Measurements from ENCODE around the gene RSRP1.

Gene RSRP1

GRCh38 chr1:25222606-25223005 is 24.6 kb downstream of the RSRP1 start:
- H3K36me3 ChIP-seq (ENCODE audit: low read length), result peaks cover 33% of the 10 kb centered on the region
- H3K9me3 ChIP-seq (ENCODE audit: insufficient read depth, low read length), result no peaks in the 10 kb centered on the region
- H2AFZ ChIP-seq (ENCODE audit: low read depth, low read length, severe bottlenecking), result no peak overlapping the region
- no peak overlapping the region for H3K27ac ChIP-seq (ENCODE audit: low read depth, low read length)
- TF ChIP-seq CTCF (IDR thresholded peaks at IDR 0.05; ENCODE audit: insufficient read depth, low read length, poor library complexity, severe bottlenecking), result no peak
- TF ChIP-seq EZH2phosphoT487 (conservative IDR thresholded peaks at IDR 0.05; ENCODE audit: low read length), result no peak
- no peaks in the 10 kb centered on the region for H3K9me2 ChIP-seq (replicated peaks; ENCODE audit: insufficient read depth, low read length)
- no peak overlapping the region for H3K9ac ChIP-seq (ENCODE audit: low read length)
- no peak overlapping the region for H3K4me2 ChIP-seq (ENCODE audit: low read depth, low read length, poor library complexity, severe bottlenecking)
- no peak overlapping the region for H3K4me3 ChIP-seq (ENCODE audit: insufficient read depth, low read length, poor library complexity, severe bottlenecking)
- no peaks in the 10 kb centered on the region for H3K79me2 ChIP-seq (ENCODE audit: insufficient read depth, low read length)
- H3K27me3 ChIP-seq (ENCODE audit: low read length), result no peaks in the 10 kb centered on the region
- H3F3A ChIP-seq (ENCODE audit: insufficient read depth), result no peaks in the 10 kb centered on the region
- no peaks in the 10 kb centered on the region for H4K20me1 ChIP-seq (ENCODE audit: low read depth, low read length)

- H3F3A ChIP-seq (ENCODE audit: insufficient read depth), result no peaks in the 10 kb centered on the region
- no peak overlapping the region for H3K27ac ChIP-seq (ENCODE audit: low read depth, low read length)
- peaks cover 28% of the 10 kb centered on the region for H3K36me3 ChIP-seq (ENCODE audit: low read length)
- no peak overlapping the region for H3K4me3 ChIP-seq (ENCODE audit: insufficient read depth, low read length, poor library complexity, severe bottlenecking)
- H3K9me3 ChIP-seq (ENCODE audit: insufficient read depth, low read length), result no peaks in the 10 kb centered on the region
- TF ChIP-seq EZH2phosphoT487 (conservative IDR thresholded peaks at IDR 0.05; ENCODE audit: low read length), result no peak
- no peak for TF ChIP-seq CTCF (IDR thresholded peaks at IDR 0.05; ENCODE audit: insufficient read depth, low read length, poor library complexity, severe bottlenecking)
- H3K9ac ChIP-seq (ENCODE audit: low read length), result no peak overlapping the region
- no peak overlapping the region for H2AFZ ChIP-seq (ENCODE audit: low read depth, low read length, severe bottlenecking)
- no peak overlapping the region for H3K4me2 ChIP-seq (ENCODE audit: low read depth, low read length, poor library complexity, severe bottlenecking)
- no peaks in the 10 kb centered on the region for H3K27me3 ChIP-seq (ENCODE audit: low read length)
- no peaks in the 10 kb centered on the region for H3K79me2 ChIP-seq (ENCODE audit: insufficient read depth, low read length)
- H4K20me1 ChIP-seq (ENCODE audit: low read depth, low read length), result no peaks in the 10 kb centered on the region
- H3K9me2 ChIP-seq (replicated peaks; ENCODE audit: insufficient read depth, low read length), result no peaks in the 10 kb centered on the region
Measured at GRCh38 chr1:25220666-25221065, 26.6 kb downstream of the RSRP1 start.

DNA sequence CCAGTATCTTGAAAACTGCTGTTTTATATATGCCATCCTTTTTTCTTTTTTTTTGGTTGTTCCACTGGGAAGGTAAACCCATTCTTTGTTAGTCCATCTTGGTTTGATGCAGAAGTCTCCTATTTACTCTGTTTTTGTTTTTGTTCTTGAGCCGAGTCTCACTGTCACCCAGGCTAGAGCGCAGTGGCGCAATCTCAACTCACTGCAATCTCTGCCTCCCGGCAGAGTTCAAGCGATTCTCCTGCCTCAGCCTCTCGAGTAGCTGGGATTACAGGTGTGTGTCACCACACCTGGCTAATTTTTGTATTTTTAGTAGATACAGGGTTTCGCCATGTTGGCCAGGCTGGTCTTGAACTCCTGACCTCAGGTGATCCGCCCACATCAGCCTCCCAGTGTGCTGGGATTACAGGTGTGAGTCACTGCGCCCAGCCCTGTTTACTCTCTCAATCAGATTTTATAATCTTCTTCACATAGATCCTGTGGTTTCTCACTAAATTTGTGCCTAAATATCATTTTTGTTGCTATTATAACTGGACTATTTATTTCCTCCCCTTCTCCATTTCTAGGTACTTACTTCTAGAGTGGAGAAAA is 27.5 kb downstream of the RSRP1 start:
- Histone ChIP-seq H3K9me2 (replicated peaks; ENCODE audit: insufficient read depth, low read length) (no peaks in the 10 kb centered on the region), H3K9me3 (ENCODE audit: insufficient read depth, low read length) (no peaks in the 10 kb centered on the region), H3K79me2 (ENCODE audit: insufficient read depth, low read length) (no peaks in the 10 kb centered on the region), H3F3A (ENCODE audit: insufficient read depth) (no peaks in the 10 kb centered on the region), H3K4me3 (ENCODE audit: insufficient read depth, low read length, poor library complexity, severe bottlenecking) (no peak overlapping the region), H4K20me1 (ENCODE audit: low read depth, low read length) (no peaks in the 10 kb centered on the region), H3K9ac (ENCODE audit: low read length) (no peak overlapping the region), H2AFZ (ENCODE audit: low read depth, low read length, severe bottlenecking) (no peak overlapping the region), H3K27ac (ENCODE audit: low read depth, low read length) (no peak overlapping the region), H3K36me3 (ENCODE audit: low read length) (peaks cover 27% of the 10 kb centered on the region), H3K27me3 (ENCODE audit: low read length) (no peaks in the 10 kb centered on the region), H3K4me2 (ENCODE audit: low read depth, low read length, poor library complexity, severe bottlenecking) (no peak overlapping the region)
- TF ChIP-seq EZH2phosphoT487 (conservative IDR thresholded peaks at IDR 0.05; ENCODE audit: low read length), result no peak
- no peak for TF ChIP-seq CTCF (IDR thresholded peaks at IDR 0.05; ENCODE audit: insufficient read depth, low read length, poor library complexity, severe bottlenecking)
